Activated CD8-positive, alpha-beta T cell treated with anti-CD3 and anti-CD28 coated beads for 36 hours (primary cell): Measurements from ENCODE around the gene TSPAN4. TPM values are rescaled to one million over a fixed set of nuclear protein-coding genes. Genes with fewer than 3 reads are reported as not detected.

Source experiments
- ATAC-seq: fragments of 200-7000 bp; cut with Tn5 transposase; one replicate; pipeline ENCODE4 v1.10.0; 2021; ENCODE audit warnings: mild to moderate bottlenecking, moderate library complexity
- CTCF ChIA-PET: fragments of 350-600 bp; sonication (Branson Sonifier 250); formaldehyde crosslinking; loops from one replicate; lab custom pipeline; 2021; ENCODE audit warnings: antibody characterized with exemption; lab: Charles Lee
- POLR2A ChIA-PET: fragments of 350-600 bp; sonication (Branson Sonifier 250); formaldehyde crosslinking; loops from one replicate; lab custom pipeline; 2021; ENCODE audit warnings: antibody characterized with exemption; lab: Charles Lee
- DNase-seq: peaks from one replicate; pipeline ENCODE4 v3.0.0-alpha.2; 2020
- H3K27ac Mint-ChIP-seq: one replicate; pipeline ENCODE4 v1.8.0; 2021; ENCODE audit warnings: mild to moderate bottlenecking, mixed read lengths
- H3K27me3 Mint-ChIP-seq: one replicate; pipeline ENCODE4 v1.8.0; 2021; ENCODE audit warnings: mixed read lengths
- H3K36me3 Mint-ChIP-seq: one replicate; pipeline ENCODE4 v1.8.0; 2021; ENCODE audit warnings: low read depth, mixed read lengths
- H3K4me1 Mint-ChIP-seq: one replicate; pipeline ENCODE4 v1.8.0; 2021; ENCODE audit warnings: low read depth, mixed read lengths
- H3K4me3 Mint-ChIP-seq: one replicate; pipeline ENCODE4 v1.8.0; 2021; ENCODE audit warnings: mild to moderate bottlenecking, moderate library complexity, mixed read lengths
- H3K9me3 Mint-ChIP-seq: one replicate; pipeline ENCODE4 v1.8.0; 2021; ENCODE audit warnings: mixed read lengths
- intact Hi-C: fragments of 100-400 bp; cut with micrococcal nuclease; formaldehyde crosslinking; loops from one replicate; pipeline ENCODE4 v1.10.0; 2022
- total RNA-seq, 2 experiments: library from RNA; stranded (reverse); gene quantifications; one replicate each; pipeline ENCODE4 v1.2.3, GENCODE V29; 2021
- TF ChIP-seq, protein P1 (sequence below): fragments of 200-600 bp; IDR thresholded peaks from one replicate; pipeline ENCODE4 v1.8.0; 2022; ENCODE audit warnings: antibody characterized with exemption, mild to moderate bottlenecking

Gene TSPAN4
- total RNA-seq, 2 experiments from 2014 or later, result 15.4 to 16.0 TPM

DNA sequence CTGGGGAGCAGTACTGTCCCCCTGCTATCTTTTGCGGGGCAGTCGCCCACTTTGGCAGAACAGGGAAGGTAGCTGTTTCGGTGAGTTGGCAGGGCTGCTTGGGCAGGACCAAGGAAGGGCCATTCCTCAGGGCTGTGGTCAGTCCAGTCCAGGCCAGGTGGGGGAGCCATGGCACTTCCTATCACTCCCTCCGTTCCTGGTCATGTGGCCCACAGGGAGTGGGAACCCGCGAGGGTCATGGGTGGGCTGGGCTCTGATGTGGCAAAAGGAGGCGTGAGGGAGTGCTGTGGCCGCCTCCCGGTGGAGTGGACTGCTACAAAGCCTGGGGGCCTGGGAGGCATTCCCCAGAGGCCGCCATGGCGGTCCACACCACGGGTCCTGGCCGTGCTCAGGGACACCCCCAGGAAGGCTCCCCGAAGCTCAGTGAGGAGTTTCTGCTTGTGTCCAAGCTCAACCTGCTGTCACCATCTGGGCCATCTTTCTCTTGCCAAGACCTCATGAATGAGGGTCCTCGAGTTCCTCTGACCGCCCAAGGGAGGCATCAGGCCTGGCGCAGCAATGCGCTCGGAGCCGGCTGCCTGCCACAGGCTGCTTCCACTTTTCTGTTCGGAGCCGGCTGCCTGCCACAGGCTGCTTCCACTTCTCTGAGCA lies 56.0 kb downstream of the TSPAN4 start:
- H3K27ac Mint-ChIP-seq, result no peak overlapping the region
- no peak for DNase-seq
- CTCF ChIA-PET, result interaction anchor here (1.3 kb wide), 1 partner anchor 73 kb away, joined by 3 read pairs; no protein-coding TSS in a partner anchor

DNA sequence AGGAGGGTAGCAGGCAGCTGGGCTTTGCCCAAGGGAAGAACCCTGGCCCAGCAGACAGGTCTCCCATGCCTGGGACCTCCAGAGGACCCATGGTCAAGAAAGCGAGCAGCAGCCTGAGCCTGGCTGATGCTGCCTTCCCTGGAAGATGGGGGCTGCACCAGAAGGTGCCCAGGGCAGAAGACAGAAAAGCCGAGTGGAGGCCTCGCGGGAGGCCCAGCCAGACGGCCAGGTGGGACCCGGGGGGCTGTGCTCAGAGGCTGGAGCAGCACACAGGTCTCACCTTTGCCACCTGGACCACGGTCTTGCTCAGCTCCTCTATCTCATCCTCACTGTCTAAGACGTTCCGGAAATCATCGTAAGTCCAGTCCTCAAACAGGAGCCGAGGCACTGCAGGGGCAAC lies 57.1 kb downstream of the TSPAN4 start:
- H3K27ac Mint-ChIP-seq, result no peak overlapping the region
- peaks cover 30% of the 10 kb centered on the region for H3K36me3 Mint-ChIP-seq
- TF ChIP-seq, protein P1, sequence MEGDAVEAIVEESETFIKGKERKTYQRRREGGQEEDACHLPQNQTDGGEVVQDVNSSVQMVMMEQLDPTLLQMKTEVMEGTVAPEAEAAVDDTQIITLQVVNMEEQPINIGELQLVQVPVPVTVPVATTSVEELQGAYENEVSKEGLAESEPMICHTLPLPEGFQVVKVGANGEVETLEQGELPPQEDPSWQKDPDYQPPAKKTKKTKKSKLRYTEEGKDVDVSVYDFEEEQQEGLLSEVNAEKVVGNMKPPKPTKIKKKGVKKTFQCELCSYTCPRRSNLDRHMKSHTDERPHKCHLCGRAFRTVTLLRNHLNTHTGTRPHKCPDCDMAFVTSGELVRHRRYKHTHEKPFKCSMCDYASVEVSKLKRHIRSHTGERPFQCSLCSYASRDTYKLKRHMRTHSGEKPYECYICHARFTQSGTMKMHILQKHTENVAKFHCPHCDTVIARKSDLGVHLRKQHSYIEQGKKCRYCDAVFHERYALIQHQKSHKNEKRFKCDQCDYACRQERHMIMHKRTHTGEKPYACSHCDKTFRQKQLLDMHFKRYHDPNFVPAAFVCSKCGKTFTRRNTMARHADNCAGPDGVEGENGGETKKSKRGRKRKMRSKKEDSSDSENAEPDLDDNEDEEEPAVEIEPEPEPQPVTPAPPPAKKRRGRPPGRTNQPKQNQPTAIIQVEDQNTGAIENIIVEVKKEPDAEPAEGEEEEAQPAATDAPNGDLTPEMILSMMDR, result no peak
- POLR2A ChIA-PET, result no interaction called here
- H3K9me3 Mint-ChIP-seq, result no peaks in the 10 kb centered on the region
- DNase-seq (no peak), ATAC-seq (no peak)
- CTCF ChIA-PET, result no interaction called here
- intact Hi-C loops, result no loop called here
- no peaks in the 10 kb centered on the region for H3K4me1 Mint-ChIP-seq
- H3K27me3 Mint-ChIP-seq, result no peaks in the 10 kb centered on the region
- H3K4me3 Mint-ChIP-seq, result no peak overlapping the region

More for the DNA sequence above, 56.0 kb downstream of the TSPAN4 start:
- intact Hi-C loops, result no loop called here
- ATAC-seq, result no peak
- POLR2A ChIA-PET, result no interaction called here
- no peaks in the 10 kb centered on the region for H3K9me3 Mint-ChIP-seq
- H3K4me3 Mint-ChIP-seq, result no peak overlapping the region
- no peaks in the 10 kb centered on the region for H3K27me3 Mint-ChIP-seq
- TF ChIP-seq, protein P1, result no peak
- H3K36me3 Mint-ChIP-seq, result peaks cover 21% of the 10 kb centered on the region
- H3K4me1 Mint-ChIP-seq, result no peaks in the 10 kb centered on the region

DNA sequence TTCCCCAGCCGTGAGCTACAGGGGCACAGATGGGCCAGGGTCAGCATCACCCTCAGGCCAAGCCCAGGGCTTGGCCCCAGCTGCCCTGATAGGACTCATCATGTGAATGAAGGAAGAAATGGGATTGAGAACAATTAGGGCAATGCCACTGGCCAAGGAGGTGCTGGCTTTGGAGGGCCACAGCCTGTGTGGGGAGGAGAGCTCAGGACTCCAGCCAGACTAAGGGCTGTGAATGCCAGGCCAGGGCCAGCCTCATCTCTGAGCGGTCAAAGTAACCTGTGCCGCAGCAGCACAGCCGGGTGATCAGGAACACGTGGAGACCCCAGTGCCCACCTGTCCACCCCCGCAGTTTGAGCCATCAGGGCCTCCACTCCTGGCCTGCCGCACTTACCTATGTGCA lies 57.9 kb downstream of the TSPAN4 start:
- POLR2A ChIA-PET, result no interaction called here

DNA sequence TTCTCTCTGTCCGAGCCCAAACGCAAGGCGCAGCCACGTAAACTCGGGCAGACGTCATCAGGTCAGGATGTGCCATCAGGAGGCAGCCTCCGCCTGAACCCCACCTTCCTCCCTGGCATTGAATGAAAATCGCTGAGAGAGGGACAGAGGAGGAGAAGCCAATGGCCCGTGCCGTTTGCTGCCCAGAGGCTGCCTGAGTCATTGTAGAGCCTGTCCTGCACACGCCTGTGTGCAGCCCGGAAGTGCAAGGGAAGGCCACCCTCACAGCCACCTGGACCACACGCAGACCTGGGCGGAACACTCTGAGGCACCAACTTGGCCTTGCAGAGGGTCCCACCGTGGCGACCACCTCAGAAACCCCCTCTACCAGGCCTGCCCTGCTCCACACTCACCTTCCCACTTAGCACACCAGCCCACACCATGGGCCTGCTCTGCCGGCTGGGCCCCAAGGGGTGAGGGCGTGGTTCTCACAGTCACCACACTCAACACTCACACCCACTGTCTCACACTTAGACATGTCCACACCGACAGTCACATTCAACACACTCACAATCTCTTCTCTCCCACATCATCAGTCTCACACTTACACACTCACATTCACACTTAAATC lies 58.9 kb downstream of the TSPAN4 start:
- ChIA-PET POLR2A (no interaction called here), CTCF (no interaction called here)
- TF ChIP-seq, protein P1, result no peak
- H3K27ac Mint-ChIP-seq, result no peak overlapping the region
- H3K27me3 Mint-ChIP-seq, result no peaks in the 10 kb centered on the region
- peaks cover 38% of the 10 kb centered on the region for H3K36me3 Mint-ChIP-seq
- peaks cover 3% of the 10 kb centered on the region for H3K4me1 Mint-ChIP-seq
- intact Hi-C loops, result no loop called here
- ATAC-seq (no peak), DNase-seq (no peak)
- no peak overlapping the region for H3K4me3 Mint-ChIP-seq
- H3K9me3 Mint-ChIP-seq, result no peaks in the 10 kb centered on the region

More for the DNA sequence above, 57.9 kb downstream of the TSPAN4 start:
- H3K27me3 Mint-ChIP-seq, result no peaks in the 10 kb centered on the region
- peaks cover 34% of the 10 kb centered on the region for H3K36me3 Mint-ChIP-seq
- DNase-seq, result no peak
- H3K9me3 Mint-ChIP-seq, result no peaks in the 10 kb centered on the region
- CTCF ChIA-PET, result no interaction called here
- H3K27ac Mint-ChIP-seq, result no peak overlapping the region
- intact Hi-C loops, result no loop called here
- peaks cover under 1% of the 10 kb centered on the region for H3K4me1 Mint-ChIP-seq
- no peak for ATAC-seq
- H3K4me3 Mint-ChIP-seq, result no peak overlapping the region
- TF ChIP-seq, protein P1, result no peak

DNA sequence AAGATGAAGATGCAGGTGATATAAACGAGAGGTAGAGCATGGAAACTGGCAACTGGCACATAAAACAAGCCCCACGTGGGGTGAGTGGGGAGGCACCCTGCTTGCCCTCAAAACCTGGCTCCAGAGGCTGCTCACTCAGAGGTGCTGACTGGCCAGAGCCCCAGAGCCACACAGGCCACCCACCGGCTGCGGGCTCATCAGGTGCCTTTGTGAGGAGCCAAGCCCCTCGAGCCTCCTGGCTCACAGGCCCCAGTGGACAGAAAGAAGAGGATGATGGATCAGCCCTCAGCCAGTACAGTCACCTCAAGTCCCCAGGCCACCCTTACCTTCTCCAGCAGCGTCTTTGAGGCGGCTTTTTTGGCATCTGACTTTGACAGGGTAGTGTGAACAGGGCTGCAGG lies 61.7 kb downstream of the TSPAN4 start:
- TF ChIP-seq, protein P1, result no peak
- CTCF ChIA-PET, result no interaction called here

More for the DNA sequence above, 61.7 kb downstream of the TSPAN4 start:
- no peak overlapping the region for H3K4me3 Mint-ChIP-seq
- H3K9me3 Mint-ChIP-seq, result no peaks in the 10 kb centered on the region
- H3K4me1 Mint-ChIP-seq, result peaks cover 12% of the 10 kb centered on the region
- DNase-seq (no peak), ATAC-seq (no peak)
- peaks cover 42% of the 10 kb centered on the region for H3K36me3 Mint-ChIP-seq
- no peaks in the 10 kb centered on the region for H3K27me3 Mint-ChIP-seq
- intact Hi-C loops, result no loop called here
- POLR2A ChIA-PET, result no interaction called here
- no peak overlapping the region for H3K27ac Mint-ChIP-seq
